Breast epithelium (tissue), 4 donors: ENCODE data around the gene FBLN2. TPM values are rescaled to one million over a fixed set of nuclear protein-coding genes. Genes with fewer than 3 reads are reported as not detected.

Experiments used
- DNase-seq, 2 donors: peaks; one replicate each; pipeline ENCODE4 v3.0.0-alpha.2; 2019; ENCODE audit warnings: low spot score in 2 of 2
- H3K27ac ChIP-seq, 2 donors: fragments of 200-600 bp; sonication (generic) in 1 of 2; one replicate each; pipeline ENCODE4 v1.5.1; 2016 to 2019; ENCODE audit warnings: mild to moderate bottlenecking in 1 of 2
- H3K27me3 ChIP-seq, 2 donors: fragments of 200-600 bp; sonication (generic) in 1 of 2; one replicate each; pipeline versions ENCODE4 v1.5.1 to v1.6.0; 2017 to 2019; ENCODE audit warnings: control low read depth in 1 of 2, mild to moderate bottlenecking in 1 of 2
- H3K36me3 ChIP-seq: fragments of 200-600 bp; one replicate; pipeline ENCODE4 v1.5.1; 2019
- H3K4me1 ChIP-seq, 2 donors: fragments of 200-600 bp; sonication (generic); one replicate each; pipeline ENCODE4 v1.5.1; 2016 to 2019; ENCODE audit warnings: control low read depth in 1 of 2
- H3K4me3 ChIP-seq, 3 donors: fragments of 200-600 bp; sonication (generic); 1 replicate in 2 of 3; 2 replicates in 1 of 3; pipeline ENCODE4 v1.5.1; 2016 to 2019; ENCODE audit warnings: mild to moderate bottlenecking in 3 of 3, moderate library complexity in 2 of 3
- H3K9me3 ChIP-seq, 2 donors: fragments of 200-600 bp; sonication (generic) in 1 of 2; one replicate each; pipeline ENCODE4 v1.5.1; 2016 to 2019; ENCODE audit warnings: control low read depth in 1 of 2
- CTCF ChIP-seq, 3 donors: fragments of 450-650 bp; IDR thresholded peaks; one replicate each; pipeline ENCODE4 v1.5.1; 2016 to 2017; ENCODE audit warnings: antibody characterized with exemption in 3 of 3, mild to moderate bottlenecking in 3 of 3, moderate library complexity in 3 of 3
- POLR2A ChIP-seq: fragments of 450-650 bp; IDR thresholded peaks from one replicate; pipeline ENCODE4 v1.6.1; 2016; ENCODE audit warnings: antibody characterized with exemption, mild to moderate bottlenecking, moderate library complexity
- POLR2AphosphoS5 ChIP-seq, 3 donors: sonication (generic); formaldehyde crosslinking; IDR thresholded peaks; one replicate each; pipeline ENCODE4 v1.6.1; 2017; ENCODE audit warnings: antibody characterized with exemption in 3 of 3
- intact Hi-C: fragments of 100-400 bp; cut with DNase I; formaldehyde crosslinking; loops from one replicate; pipeline ENCODE4 v1.15.1; 2023; ENCODE audit warnings: low total_unique reads
- total RNA-seq, 3 donors: library from RNA; depleted of rRNA; stranded (reverse); fragments of >200 nt; gene quantifications; one replicate each; pipeline ENCODE4 v1.1.0, GENCODE V29; 2016

Gene FBLN2
- total RNA-seq, 3 donors from 2014 or later = 43.5 to 663 (median 81.3) TPM

- TF ChIP-seq POLR2A (no peak), CTCF (IDR thresholded peaks at IDR 0.05) (no peak), POLR2AphosphoS5 (IDR thresholded peaks at IDR 0.05) (no peak)
- Histone ChIP-seq H3K27ac (no peak overlapping the region), H3K36me3 (no peaks in the 10 kb centered on the region), H3K27me3 (no peaks in the 10 kb centered on the region), H3K4me1 (no peaks in the 10 kb centered on the region), H3K9me3 (no peaks in the 10 kb centered on the region), H3K4me3 (no peak overlapping the region)
- intact Hi-C loops = no loop called here
- DNase-seq = no peak
Observed at GRCh38 chr3:13636874-13637273, 87.9 kb downstream of the FBLN2 start.

GRCh38 chr3:13637311-13637891 is 88.5 kb downstream of the FBLN2 start:
- TF ChIP-seq CTCF (IDR thresholded peaks at IDR 0.05) (no peak), POLR2A (no peak), POLR2AphosphoS5 (IDR thresholded peaks at IDR 0.05) (no peak)
- Histone ChIP-seq H3K36me3 (no peaks in the 10 kb centered on the region), H3K27ac (no peak overlapping the region), H3K4me1 (no peaks in the 10 kb centered on the region), H3K4me3 (no peak overlapping the region), H3K9me3 (no peaks in the 10 kb centered on the region), H3K27me3 (no peaks in the 10 kb centered on the region)
- intact Hi-C loops = no loop called here
- DNase-seq = no peak

GRCh38 chr3:13637953-13638352 is 89.0 kb downstream of the FBLN2 start:
- Histone ChIP-seq H3K36me3 (no peaks in the 10 kb centered on the region), H3K4me3 (no peak overlapping the region), H3K9me3 (no peaks in the 10 kb centered on the region), H3K27me3 (no peaks in the 10 kb centered on the region), H3K4me1 (no peaks in the 10 kb centered on the region), H3K27ac (no peak overlapping the region)
- DNase-seq = no peak
- intact Hi-C loops = no loop called here
- TF ChIP-seq POLR2A (no peak), POLR2AphosphoS5 (IDR thresholded peaks at IDR 0.05) (no peak), CTCF (IDR thresholded peaks at IDR 0.05) (no peak)

GRCh38 chr3:13638927-13639326 is 90.0 kb downstream of the FBLN2 start:
- Histone ChIP-seq H3K9me3 (no peaks in the 10 kb centered on the region), H3K4me1 (no peaks in the 10 kb centered on the region), H3K36me3 (no peaks in the 10 kb centered on the region), H3K4me3 (no peak overlapping the region), H3K27me3 (no peaks in the 10 kb centered on the region), H3K27ac (no peak overlapping the region)
- TF ChIP-seq CTCF (IDR thresholded peaks at IDR 0.05) (no peak), POLR2AphosphoS5 (IDR thresholded peaks at IDR 0.05) (no peak), POLR2A (no peak)
- peak in 1 of 2 donors; percentile 82 for DNase-seq
- intact Hi-C loops = no loop called here

GRCh38 chr3:13642597-13642996 is 93.7 kb downstream of the FBLN2 start:
- H3K9me3 ChIP-seq = no peaks in the 10 kb centered on the region
- no peak for DNase-seq
- H3K4me3 ChIP-seq = no peak overlapping the region
- H3K36me3 ChIP-seq = no peaks in the 10 kb centered on the region
- H3K27ac ChIP-seq = no peak overlapping the region
- peaks cover 0 to under 1% of the 10 kb centered on the region in 2 donors for H3K4me1 ChIP-seq
- no peak for TF ChIP-seq CTCF (IDR thresholded peaks at IDR 0.05)
- no peak for TF ChIP-seq POLR2A
- no peak for TF ChIP-seq POLR2AphosphoS5 (IDR thresholded peaks at IDR 0.05)
- H3K27me3 ChIP-seq = peaks cover 0 to 2% of the 10 kb centered on the region in 2 donors
- intact Hi-C loops = loop anchor here (2.0 kb wide), 1 partner anchor 76 kb away; no protein-coding TSS in a partner anchor
